Right atrium auricular region (tissue), 2 donors: Measurements from ENCODE around the gene PLOD2. TPM values are rescaled to one million over a fixed set of nuclear protein-coding genes. Genes with fewer than 3 reads are reported as not detected.

Source experiments
- DNase-seq: peaks from one replicate; pipeline ENCODE4 v3.0.0-alpha.2; 2019; ENCODE audit warnings: low spot score
- H3K27ac ChIP-seq, 2 donors: fragments of 200-600 bp; sonication (generic); 1 replicate in 1 of 2; 2 replicates in 1 of 2; pipeline ENCODE4 v1.5.1; 2016 to 2019
- H3K27me3 ChIP-seq, 2 donors: fragments of 200-600 bp; sonication (generic); one replicate each; pipeline versions ENCODE4 v1.5.1 to v1.6.0; 2017 to 2019
- H3K36me3 ChIP-seq: fragments of 200-600 bp; sonication (generic); one replicate; pipeline ENCODE4 v1.5.1; 2016
- H3K4me1 ChIP-seq, 2 donors: fragments of 200-600 bp; sonication (generic); one replicate each; pipeline versions ENCODE4 v1.5.1 to v1.6.0; 2017 to 2019
- H3K4me3 ChIP-seq, 2 donors: fragments of 200-600 bp; sonication (generic); 1 replicate in 1 of 2; 2 replicates in 1 of 2; pipeline ENCODE4 v1.5.1; 2017 to 2019; ENCODE audit warnings: mild to moderate bottlenecking in 1 of 2, moderate library complexity in 1 of 2
- H3K9me3 ChIP-seq, 2 donors: fragments of 200-600 bp; sonication (generic); one replicate each; pipeline ENCODE4 v1.5.1; 2019
- total RNA-seq, 2 donors: library from RNA; depleted of rRNA; stranded (reverse); fragments of >200 nt; gene quantifications; one replicate each; pipeline ENCODE4 v1.1.0, GENCODE V29; 2016
- TF ChIP-seq, protein P1 (sequence below), 2 donors: fragments of 200-600 bp; sonication (generic); IDR thresholded peaks; one replicate each; pipeline ENCODE4 v1.5.1; 2019; ENCODE audit warnings: antibody characterized with exemption in 2 of 2

Gene PLOD2
- total RNA-seq, 2 donors from 2014 or later: 18.2 to 30.5 TPM

DNA sequence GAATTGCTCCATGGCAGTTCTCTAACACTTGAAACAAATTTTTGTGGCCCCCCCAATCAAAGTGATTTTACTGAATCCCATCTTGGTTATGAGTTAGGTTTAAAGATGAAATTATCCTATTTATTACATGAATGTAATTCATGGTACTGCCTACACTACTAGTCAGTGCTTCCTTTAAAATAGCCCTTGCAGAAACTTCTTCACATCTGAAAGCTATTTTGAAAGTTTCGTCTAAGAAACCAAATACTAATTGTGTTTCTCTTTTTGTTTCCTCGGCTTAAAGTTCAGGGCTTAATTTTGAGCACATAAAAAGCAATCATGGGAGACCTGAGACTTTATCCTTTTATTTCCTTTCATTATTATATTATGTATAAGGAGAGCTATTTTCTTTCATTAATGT, 72.1 kb downstream of the PLOD2 start:
- Histone ChIP-seq H3K27ac (no peak overlapping the region), H3K9me3 (no peaks in the 10 kb centered on the region), H3K27me3 (no peaks in the 10 kb centered on the region), H3K36me3 (no peaks in the 10 kb centered on the region), H3K4me3 (no peak overlapping the region), H3K4me1 (peaks cover 0 to 9% of the 10 kb centered on the region in 2 donors)
- DNase-seq: no peak
- TF ChIP-seq, protein P1, sequence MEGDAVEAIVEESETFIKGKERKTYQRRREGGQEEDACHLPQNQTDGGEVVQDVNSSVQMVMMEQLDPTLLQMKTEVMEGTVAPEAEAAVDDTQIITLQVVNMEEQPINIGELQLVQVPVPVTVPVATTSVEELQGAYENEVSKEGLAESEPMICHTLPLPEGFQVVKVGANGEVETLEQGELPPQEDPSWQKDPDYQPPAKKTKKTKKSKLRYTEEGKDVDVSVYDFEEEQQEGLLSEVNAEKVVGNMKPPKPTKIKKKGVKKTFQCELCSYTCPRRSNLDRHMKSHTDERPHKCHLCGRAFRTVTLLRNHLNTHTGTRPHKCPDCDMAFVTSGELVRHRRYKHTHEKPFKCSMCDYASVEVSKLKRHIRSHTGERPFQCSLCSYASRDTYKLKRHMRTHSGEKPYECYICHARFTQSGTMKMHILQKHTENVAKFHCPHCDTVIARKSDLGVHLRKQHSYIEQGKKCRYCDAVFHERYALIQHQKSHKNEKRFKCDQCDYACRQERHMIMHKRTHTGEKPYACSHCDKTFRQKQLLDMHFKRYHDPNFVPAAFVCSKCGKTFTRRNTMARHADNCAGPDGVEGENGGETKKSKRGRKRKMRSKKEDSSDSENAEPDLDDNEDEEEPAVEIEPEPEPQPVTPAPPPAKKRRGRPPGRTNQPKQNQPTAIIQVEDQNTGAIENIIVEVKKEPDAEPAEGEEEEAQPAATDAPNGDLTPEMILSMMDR (IDR thresholded peaks at IDR 0.05): no peak

DNA sequence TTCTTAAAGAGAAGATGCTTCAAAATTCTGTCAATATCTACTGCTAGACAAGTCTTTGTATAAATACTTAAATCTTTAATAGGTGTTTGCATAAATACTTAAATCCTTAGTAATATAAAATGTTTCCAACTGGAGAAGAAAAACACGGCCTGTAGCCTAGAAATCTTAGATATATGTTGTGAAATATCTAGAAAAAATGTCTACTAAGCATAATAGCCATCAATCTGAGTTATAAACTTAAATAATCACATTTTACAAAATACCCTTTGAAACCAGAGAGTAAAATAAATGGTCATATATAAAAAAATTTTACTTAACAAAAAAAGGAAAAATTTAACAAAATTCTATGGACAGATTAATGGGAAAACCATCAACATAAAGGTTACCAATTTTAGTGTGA, 73.9 kb downstream of the PLOD2 start:
- H3K9me3 ChIP-seq: no peaks in the 10 kb centered on the region
- H3K4me3 ChIP-seq: no peak overlapping the region

DNA sequence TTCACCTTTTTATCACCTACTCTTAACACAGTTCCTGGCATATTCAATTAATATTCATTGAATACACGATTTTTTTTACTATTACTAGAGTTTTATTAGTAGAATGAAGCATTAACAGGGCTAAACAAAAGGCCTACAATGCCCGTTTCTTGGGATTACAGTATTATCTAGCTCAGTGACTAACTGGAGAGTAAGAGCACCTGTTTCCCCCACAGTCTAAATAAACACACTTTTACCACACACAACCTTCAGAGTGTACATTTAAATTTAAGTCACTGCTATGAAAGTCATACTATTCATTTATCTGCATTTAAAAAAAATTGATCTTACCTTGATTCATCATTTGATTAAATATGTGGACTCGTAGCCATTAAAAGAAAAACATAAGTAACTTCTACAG, 74.8 kb downstream of the PLOD2 start:
- Histone ChIP-seq H3K9me3 (no peaks in the 10 kb centered on the region), H3K27ac (no peak overlapping the region), H3K27me3 (no peaks in the 10 kb centered on the region), H3K36me3 (peaks cover 4% of the 10 kb centered on the region), H3K4me3 (no peak overlapping the region), H3K4me1 (no peaks in the 10 kb centered on the region)
- no peak for DNase-seq
- TF ChIP-seq, protein P1 (IDR thresholded peaks at IDR 0.05): no peak

More for the DNA sequence above, 73.9 kb downstream of the PLOD2 start:
- H3K27ac ChIP-seq: no peak overlapping the region
- no peaks in the 10 kb centered on the region for H3K36me3 ChIP-seq
- H3K27me3 ChIP-seq: no peaks in the 10 kb centered on the region
- TF ChIP-seq, protein P1 (IDR thresholded peaks at IDR 0.05): no peak
- no peak for DNase-seq
- H3K4me1 ChIP-seq: peaks cover 0 to under 1% of the 10 kb centered on the region in 2 donors

DNA sequence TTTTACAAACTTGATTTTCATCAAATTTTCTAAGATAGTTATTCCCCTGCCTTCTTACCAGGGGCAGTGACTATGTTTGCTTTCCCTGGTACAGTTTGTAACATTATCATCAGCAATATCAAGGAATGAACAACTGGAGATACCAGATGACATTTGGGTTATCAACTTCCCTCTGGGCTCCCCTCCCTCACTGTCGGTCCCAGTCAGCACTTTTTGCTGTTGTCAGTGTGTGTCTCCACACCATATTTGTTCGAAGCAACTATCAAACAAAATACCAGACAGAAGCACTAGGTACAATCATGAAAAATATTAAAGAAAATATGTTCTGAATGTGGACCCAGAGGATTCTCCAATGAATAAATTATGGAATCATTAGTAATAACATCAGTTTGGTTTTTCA, 75.3 kb downstream of the PLOD2 start:
- Histone ChIP-seq H3K27me3 (no peaks in the 10 kb centered on the region), H3K9me3 (no peaks in the 10 kb centered on the region), H3K27ac (no peak overlapping the region), H3K4me3 (no peak overlapping the region), H3K36me3 (peaks cover 9% of the 10 kb centered on the region), H3K4me1 (no peaks in the 10 kb centered on the region)
- TF ChIP-seq, protein P1 (IDR thresholded peaks at IDR 0.05): no peak
- DNase-seq: no peak

DNA sequence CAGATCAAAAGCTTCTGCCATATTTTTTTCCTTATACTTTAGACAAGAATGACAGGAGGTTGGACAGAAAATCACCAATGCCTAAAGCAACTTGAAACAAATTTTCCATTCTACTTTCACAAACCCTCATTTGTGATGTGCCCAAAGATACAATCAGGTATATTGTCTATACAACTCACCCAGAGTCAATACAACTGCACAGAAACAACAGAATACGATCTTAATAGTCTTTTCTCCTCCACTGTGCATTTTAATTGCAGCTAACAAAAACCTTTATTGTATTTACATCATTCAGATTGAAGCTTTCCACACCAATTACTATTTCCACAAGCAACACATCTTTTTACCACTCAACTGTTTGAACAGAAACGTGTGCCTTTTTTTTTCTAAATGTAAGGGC, 80.4 kb downstream of the PLOD2 start:
- H3K4me3 ChIP-seq: no peak overlapping the region
- H3K36me3 ChIP-seq: peaks cover 13% of the 10 kb centered on the region
- DNase-seq: no peak
- H3K9me3 ChIP-seq: no peaks in the 10 kb centered on the region
- H3K27me3 ChIP-seq: no peaks in the 10 kb centered on the region
- H3K4me1 ChIP-seq: no peaks in the 10 kb centered on the region
- TF ChIP-seq, protein P1 (IDR thresholded peaks at IDR 0.05): no peak
- no peak overlapping the region for H3K27ac ChIP-seq

DNA sequence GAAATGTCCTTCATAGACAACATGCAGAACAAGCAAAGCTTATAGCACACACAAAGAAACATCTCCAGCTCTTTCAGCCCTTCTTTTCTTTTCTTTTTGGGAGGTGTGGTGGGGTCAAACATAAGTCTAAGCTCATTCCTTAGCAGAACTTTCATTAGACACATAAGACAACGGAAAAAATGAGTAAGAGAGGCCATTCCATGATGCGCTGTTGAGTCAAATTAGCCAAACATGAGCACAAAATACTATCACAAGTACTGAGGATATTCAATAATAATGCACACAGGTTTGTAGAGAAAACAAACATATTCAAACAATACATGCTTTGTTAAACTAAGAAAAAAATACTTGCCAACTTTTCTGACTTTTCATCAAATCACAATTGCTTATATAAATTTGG, 83.0 kb downstream of the PLOD2 start:
- Histone ChIP-seq H3K36me3 (peaks cover 13% of the 10 kb centered on the region), H3K9me3 (no peaks in the 10 kb centered on the region), H3K4me3 (no peak overlapping the region), H3K27ac (no peak overlapping the region), H3K27me3 (no peaks in the 10 kb centered on the region), H3K4me1 (peaks cover 0 to 8% of the 10 kb centered on the region in 2 donors)
- DNase-seq: no peak
- TF ChIP-seq, protein P1 (IDR thresholded peaks at IDR 0.05): no peak
